SU-DHL-6 (cell line): ENCODE data around the gene DOK1.

ENCODE experiments used
- EZH2phosphoT487 ChIP-seq: fragments of 200-600 bp; sonication (generic), shearing (Covaris generic); conservative IDR thresholded peaks from 2 replicates; pipeline ENCODE4 v1.6.1; 2018; ENCODE audit warnings: mild to moderate bottlenecking, antibody characterized with exemption, low read length, moderate library complexity, mixed read lengths
- TF ChIP-seq, protein P1 (sequence below): fragments of 200-600 bp; sonication (generic); IDR thresholded peaks from one replicate; pipeline ENCODE4 v1.5.1; 2017; ENCODE audit warnings: antibody characterized with exemption, mild to moderate bottlenecking, low read length, moderate library complexity; ENCODE audit not compliant: insufficient read depth, poor library complexity, severe bottlenecking

DNA sequence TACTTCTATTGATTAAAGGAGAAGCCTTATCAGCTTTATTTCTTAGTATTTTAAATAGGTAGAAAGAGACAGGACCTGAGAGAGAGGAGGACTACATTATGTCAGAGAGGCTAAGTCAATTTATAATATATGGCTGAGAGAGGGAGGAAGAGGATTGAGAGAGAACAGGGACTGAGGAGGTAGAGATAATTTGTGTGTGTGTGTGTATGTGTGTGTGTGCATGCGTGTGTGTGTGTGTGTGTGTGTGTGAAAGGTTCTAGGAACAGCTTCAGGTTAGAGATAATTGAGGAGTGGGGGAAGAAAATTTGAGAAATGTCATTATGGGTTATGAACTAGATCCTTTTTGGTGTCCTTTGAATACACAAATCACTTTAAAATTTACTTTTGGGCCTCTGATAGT lies 15.2 kb downstream of the DOK1 start:
- TF ChIP-seq, protein P1, sequence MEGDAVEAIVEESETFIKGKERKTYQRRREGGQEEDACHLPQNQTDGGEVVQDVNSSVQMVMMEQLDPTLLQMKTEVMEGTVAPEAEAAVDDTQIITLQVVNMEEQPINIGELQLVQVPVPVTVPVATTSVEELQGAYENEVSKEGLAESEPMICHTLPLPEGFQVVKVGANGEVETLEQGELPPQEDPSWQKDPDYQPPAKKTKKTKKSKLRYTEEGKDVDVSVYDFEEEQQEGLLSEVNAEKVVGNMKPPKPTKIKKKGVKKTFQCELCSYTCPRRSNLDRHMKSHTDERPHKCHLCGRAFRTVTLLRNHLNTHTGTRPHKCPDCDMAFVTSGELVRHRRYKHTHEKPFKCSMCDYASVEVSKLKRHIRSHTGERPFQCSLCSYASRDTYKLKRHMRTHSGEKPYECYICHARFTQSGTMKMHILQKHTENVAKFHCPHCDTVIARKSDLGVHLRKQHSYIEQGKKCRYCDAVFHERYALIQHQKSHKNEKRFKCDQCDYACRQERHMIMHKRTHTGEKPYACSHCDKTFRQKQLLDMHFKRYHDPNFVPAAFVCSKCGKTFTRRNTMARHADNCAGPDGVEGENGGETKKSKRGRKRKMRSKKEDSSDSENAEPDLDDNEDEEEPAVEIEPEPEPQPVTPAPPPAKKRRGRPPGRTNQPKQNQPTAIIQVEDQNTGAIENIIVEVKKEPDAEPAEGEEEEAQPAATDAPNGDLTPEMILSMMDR = no peak
- TF ChIP-seq EZH2phosphoT487 = no peak
